ENCODE results near the gene RFTN1. TPM values are rescaled to one million over a fixed set of nuclear protein-coding genes. Genes with fewer than 3 reads are reported as not detected.

RFTN1 gene
- total and polyA plus RNA-seq, 9 of the 15 experiments (the other 6 are each of a cell fraction or from before 2014, with no cell fraction given) = 0.08 to 0.51 (median 0.11) TPM; not detected in 6

- TF ChIP-seq RNF219 (CRISPR knock-in tag; IDR thresholded peaks at IDR 0.05) (no peak), GATA2 (CRISPR knock-in tag; IDR thresholded peaks at IDR 0.05) (peak; percentile 92), ZKSCAN1 (IDR thresholded peaks at IDR 0.05; ENCODE audit: low read depth, low read length) (no peak), PML (IDR thresholded peaks at IDR 0.05; ENCODE audit: low read length) (peak; percentile 96), ZNF277 (CRISPR knock-in tag; IDR thresholded peaks at IDR 0.05; ENCODE audit: borderline replicate concordance) (no peak), ZNF395 (CRISPR knock-in tag; IDR thresholded peaks at IDR 0.05) (peak; percentile 40; the same call in 1 of the 2 replicates), CREB3L1 (IDR thresholded peaks at IDR 0.05; ENCODE audit: borderline replicate concordance, low read depth) (peak; percentile 49; the same call in 1 of the 2 replicates), PTRF (tag; IDR thresholded peaks at IDR 0.05) (no peak), ARID1B (IDR thresholded peaks at IDR 0.05) (peak; percentile 99), ZNF696 (CRISPR knock-in tag; conservative IDR thresholded peaks at IDR 0.05) (no peak), TEAD4 (IDR thresholded peaks at IDR 0.05; ENCODE audit: low read length) (peak; percentile 97), TEAD4 (CRISPR knock-in tag; IDR thresholded peaks at IDR 0.05; ENCODE audit: borderline replicate concordance) (no peak), ZNF324 (CRISPR knock-in tag; IDR thresholded peaks at IDR 0.05) (no peak), ZNF224 (CRISPR knock-in tag; IDR thresholded peaks at IDR 0.05) (no peak), HSF4 (CRISPR knock-in tag; IDR thresholded peaks at IDR 0.05; ENCODE audit: borderline replicate concordance) (no peak), TRIM25 (IDR thresholded peaks at IDR 0.05; ENCODE audit: borderline replicate concordance) (no peak), NFRKB (IDR thresholded peaks at IDR 0.05; ENCODE audit: low read depth) (no peak), CAMTA2 (CRISPR knock-in tag; conservative IDR thresholded peaks at IDR 0.05) (no peak), ZNF311 (CRISPR knock-in tag; IDR thresholded peaks at IDR 0.05) (no peak), ZNF75A (CRISPR knock-in tag; IDR thresholded peaks at IDR 0.05) (no peak)
Measured at GRCh38 chr3:16304061-16305010, 209.2 kb downstream of the RFTN1 start (continued).
